H9 (cell line): ENCODE data around the gene ANAPC2. TPM values are rescaled to one million over a fixed set of nuclear protein-coding genes. Genes with fewer than 3 reads are reported as not detected.

ENCODE experiments used
- DNase-seq: peaks from one replicate; pipeline ENCODE4 v3.0.0-alpha.2; 2017
- H2AFZ ChIP-seq: one replicate; pipeline ENCODE4 v1.6.1; 2013; ENCODE audit warnings: mild to moderate bottlenecking, low read length, control low read depth, moderate library complexity
- H2AK5ac ChIP-seq: 2 replicates; pipeline ENCODE4 v1.6.1; 2013; ENCODE audit warnings: low read length, control low read depth, mixed read lengths; ENCODE audit not compliant: insufficient read length
- H2BK120ac ChIP-seq: one replicate; pipeline ENCODE4 v1.6.1; 2013; ENCODE audit warnings: low read depth, mild to moderate bottlenecking, low read length, control low read depth, inconsistent platforms; ENCODE audit not compliant: poor library complexity, severe bottlenecking
- H2BK12ac ChIP-seq: 2 replicates; pipeline ENCODE4 v1.6.1; 2013; ENCODE audit warnings: low read length, control low read depth, mixed read lengths, low read depth; ENCODE audit not compliant: insufficient read length
- H2BK15ac ChIP-seq: 2 replicates; pipeline ENCODE4 v1.6.1; 2013; ENCODE audit warnings: low read depth, low read length, control low read depth
- H2BK20ac ChIP-seq: one replicate; pipeline ENCODE4 v1.6.1; 2013; ENCODE audit warnings: low read depth, mild to moderate bottlenecking, low read length, control low read depth, inconsistent platforms; ENCODE audit not compliant: poor library complexity, severe bottlenecking
- H2BK5ac ChIP-seq: 2 replicates; pipeline ENCODE4 v1.6.1; 2013; ENCODE audit warnings: low read length, control low read depth, mixed read lengths; ENCODE audit not compliant: insufficient read length
- H3K14ac ChIP-seq: 2 replicates; pipeline ENCODE4 v1.6.1; 2013; ENCODE audit warnings: low read length, control low read depth; ENCODE audit not compliant: insufficient read depth
- H3K18ac ChIP-seq: 2 replicates; pipeline ENCODE4 v1.6.1; 2013; ENCODE audit warnings: low read depth, mild to moderate bottlenecking, mixed read lengths, low read length, control low read depth; ENCODE audit not compliant: insufficient read length
- H3K23ac ChIP-seq: 2 replicates; pipeline ENCODE4 v1.6.1; 2013; ENCODE audit warnings: low read length, control low read depth, mixed read lengths, low read depth; ENCODE audit not compliant: insufficient read length
- H3K23me2 ChIP-seq: 2 replicates; pipeline ENCODE4 v1.6.1; 2013; ENCODE audit warnings: low read depth, mild to moderate bottlenecking, mixed read lengths, low read length, control low read depth; ENCODE audit not compliant: insufficient read length, poor library complexity, severe bottlenecking
- H3K27ac ChIP-seq: 2 replicates; pipeline ENCODE4 v1.5.1; 2013; ENCODE audit warnings: low read length, control low read depth, mixed read lengths, low read depth; ENCODE audit not compliant: insufficient read length
- H3K27me3 ChIP-seq: 2 replicates; pipeline ENCODE4 v1.6.1; 2013; ENCODE audit warnings: low read length, control low read depth, inconsistent platforms; ENCODE audit not compliant: insufficient read depth
- H3K4ac ChIP-seq: 2 replicates; pipeline ENCODE4 v1.6.1; 2013; ENCODE audit warnings: low read depth, mild to moderate bottlenecking, control low read depth, inconsistent platforms, low read length, moderate library complexity
- H3K4me1 ChIP-seq: 2 replicates; pipeline ENCODE4 v1.6.1; 2013; ENCODE audit warnings: low read length, control low read depth, inconsistent platforms; ENCODE audit not compliant: insufficient read depth
- H3K4me2 ChIP-seq: 2 replicates; pipeline ENCODE4 v1.6.1; 2013; ENCODE audit warnings: low read length, control low read depth, mixed read lengths; ENCODE audit not compliant: insufficient read length, insufficient read depth
- H3K56ac ChIP-seq: 2 replicates; pipeline ENCODE4 v1.6.1; 2013; ENCODE audit warnings: low read depth, mild to moderate bottlenecking, mixed read lengths, low read length, control low read depth; ENCODE audit not compliant: insufficient read length
- H3K79me1 ChIP-seq: 2 replicates; pipeline ENCODE4 v1.6.1; 2013; ENCODE audit warnings: low read depth, mild to moderate bottlenecking, moderate library complexity, low read length, control low read depth, inconsistent platforms; ENCODE audit not compliant: insufficient read depth, poor library complexity, severe bottlenecking
- H3K79me2 ChIP-seq: 2 replicates; pipeline ENCODE4 v1.6.1; 2013; ENCODE audit warnings: low read length, control low read depth, inconsistent platforms; ENCODE audit not compliant: insufficient read depth
- H3K9ac ChIP-seq: 2 replicates; pipeline ENCODE4 v1.6.1; 2013; ENCODE audit warnings: low read length, control low read depth, mixed read lengths; ENCODE audit not compliant: insufficient read length; ENCODE audit errors: extremely low read depth
- H3K9me3 ChIP-seq: one replicate; pipeline ENCODE4 v1.6.1; 2013; ENCODE audit warnings: low read depth, low read length, inconsistent platforms; ENCODE audit not compliant: control insufficient read depth
- H3T11ph ChIP-seq: one replicate; pipeline ENCODE4 v1.6.1; 2013; ENCODE audit warnings: mild to moderate bottlenecking, low read length, control low read depth, inconsistent platforms
- H4K20me1 ChIP-seq: one replicate; pipeline ENCODE4 v1.6.1; 2013; ENCODE audit not compliant: control insufficient read depth, insufficient read length, insufficient read depth
- H4K5ac ChIP-seq: 2 replicates; pipeline ENCODE4 v1.6.1; 2013; ENCODE audit warnings: low read depth, mild to moderate bottlenecking, mixed read lengths, low read length, control low read depth; ENCODE audit not compliant: insufficient read length
- H4K8ac ChIP-seq: replicated peaks from 2 replicates; pipeline ENCODE4 v1.6.1; 2013; ENCODE audit warnings: low read length, control low read depth, mixed read lengths, low read depth; ENCODE audit not compliant: insufficient read length
- H4K91ac ChIP-seq: 2 replicates; pipeline ENCODE4 v1.6.1; 2013; ENCODE audit warnings: low read depth, mild to moderate bottlenecking, moderate library complexity, mixed read lengths, low read length, control low read depth; ENCODE audit not compliant: insufficient read length
- H3K27ac Mint-ChIP-seq, 3 experiments: 2 replicates in 2 of 3; 3 replicates in 1 of 3; pipeline ENCODE4 v1.8.0; 2020 to 2021; ENCODE audit warnings: mixed read lengths in 3 of 3, mild to moderate bottlenecking in 1 of 3, moderate library complexity in 1 of 3
- H3K27me3 Mint-ChIP-seq: 2 replicates; pipeline ENCODE4 v1.8.0; 2021; ENCODE audit warnings: low read depth, mild to moderate bottlenecking, moderate library complexity, mixed read lengths
- H3K36me3 Mint-ChIP-seq, 3 experiments: 2 replicates in 2 of 3; 3 replicates in 1 of 3; pipeline ENCODE4 v1.8.0; 2020 to 2021; ENCODE audit warnings: low read depth in 3 of 3, mixed read lengths in 3 of 3; ENCODE audit not compliant: insufficient read depth in 1 of 3
- H3K4me1 Mint-ChIP-seq, 2 experiments: 2 replicates each; pipeline ENCODE4 v1.8.0; 2020; ENCODE audit warnings: mixed read lengths in 2 of 2
- H3K4me3 Mint-ChIP-seq, 2 experiments: 2 replicates in 1 of 2; 3 replicates in 1 of 2; pipeline ENCODE4 v1.8.0; 2020 to 2021; ENCODE audit warnings: mild to moderate bottlenecking in 2 of 2, mixed read lengths in 2 of 2, moderate library complexity in 1 of 2
- H3K9me3 Mint-ChIP-seq, 2 experiments: 2 replicates in 1 of 2; 3 replicates in 1 of 2; pipeline ENCODE4 v1.8.0; 2020; ENCODE audit warnings: mild to moderate bottlenecking in 2 of 2, mixed read lengths in 2 of 2, moderate library complexity in 1 of 2
- WGBS: extraction: QIAGEN DNeasy Blood & Tissue Kit; methylation state at CpG from one replicate; pipeline ENCODE4 v1.1.7; 2013; ENCODE audit warnings: missing lambda C conversion rate, low lambda C conversion rate, mixed read lengths; ENCODE audit not compliant: insufficient read length; ENCODE audit errors: extremely low coverage; 5-methylcytosine and 5-hydroxymethylcytosine counted together
- total RNA-seq: library from RNA; stranded (reverse); gene quantifications from 2 replicates; pipeline ENCODE4 v1.2.1, GENCODE V29; 2021
- TF ChIP-seq, protein P1 (sequence below): fragments of 200-600 bp; sonication (generic); conservative IDR thresholded peaks from 3 replicates; pipeline ENCODE4 v1.8.0; 2021; ENCODE audit warnings: antibody characterized with exemption, mild to moderate bottlenecking

Gene ANAPC2
- total RNA-seq, 1 experiment from 2014 or later: 54.8 TPM

DNA sequence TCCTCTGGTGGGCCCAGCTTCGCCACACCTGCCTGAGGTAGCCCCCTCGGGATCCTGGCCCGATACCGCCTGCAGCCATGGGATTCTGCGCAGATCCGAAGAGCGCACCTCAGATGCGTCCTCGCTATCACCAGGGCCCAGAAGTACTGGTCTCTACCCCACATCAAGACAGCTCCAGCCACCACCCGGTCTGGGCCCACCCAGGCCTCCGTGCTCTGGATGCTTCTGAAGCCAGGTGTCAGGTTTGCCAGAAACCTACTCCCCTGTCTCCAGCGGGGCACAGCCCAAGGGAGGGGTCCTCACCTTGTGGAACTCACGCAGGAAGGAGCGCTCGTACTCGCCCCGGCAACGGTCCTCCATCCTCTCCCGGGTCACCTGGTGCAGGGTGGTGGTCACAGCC, 2.4 kb downstream of the ANAPC2 start:
- H3K23ac ChIP-seq: no peak overlapping the region
- H2BK12ac ChIP-seq: no peak overlapping the region
- DNase-seq: no peak
- peaks cover 10% of the 10 kb centered on the region; the same call in 1 of the 2 replicates for H3K79me2 ChIP-seq
- H3K4ac ChIP-seq: no peak overlapping the region
- H4K5ac ChIP-seq: no peak overlapping the region
- Mint-ChIP-seq H3K4me1 (peaks cover 17 to 22% of the 10 kb centered on the region in 2 experiments), H3K27ac (no peak overlapping the region), H3K9me3 (no peaks in the 10 kb centered on the region), H3K36me3 (peaks cover 10 to 59% (median 49%) of the 10 kb centered on the region in 3 experiments; a peak in 6 of 7 replicates), H3K4me3 (no peak overlapping the region), H3K27me3 (no peaks in the 10 kb centered on the region)
- H3K27me3 ChIP-seq: no peaks in the 10 kb centered on the region
- no peak overlapping the region for H4K91ac ChIP-seq
- H3K79me1 ChIP-seq: peaks cover 6% of the 10 kb centered on the region
- no peak overlapping the region for H3K14ac ChIP-seq
- no peak overlapping the region for H3K9ac ChIP-seq
- H3T11ph ChIP-seq: no peak overlapping the region
- H3K56ac ChIP-seq: no peak overlapping the region
- no peak overlapping the region for H2AK5ac ChIP-seq
- no peak overlapping the region for H2BK5ac ChIP-seq
- no peak overlapping the region for H3K18ac ChIP-seq
- H3K23me2 ChIP-seq: peaks cover 13% of the 10 kb centered on the region
- H3K27ac ChIP-seq: no peak overlapping the region
- no CpG with 5 or more reads among the region's 19 CpGs for WGBS
- no peak overlapping the region for H2BK15ac ChIP-seq
- no peak overlapping the region for H4K8ac ChIP-seq
- no peak overlapping the region for H2BK20ac ChIP-seq
- peaks cover 5% of the 10 kb centered on the region; the same call in 1 of the 2 replicates for H3K4me1 ChIP-seq
- TF ChIP-seq, protein P1, sequence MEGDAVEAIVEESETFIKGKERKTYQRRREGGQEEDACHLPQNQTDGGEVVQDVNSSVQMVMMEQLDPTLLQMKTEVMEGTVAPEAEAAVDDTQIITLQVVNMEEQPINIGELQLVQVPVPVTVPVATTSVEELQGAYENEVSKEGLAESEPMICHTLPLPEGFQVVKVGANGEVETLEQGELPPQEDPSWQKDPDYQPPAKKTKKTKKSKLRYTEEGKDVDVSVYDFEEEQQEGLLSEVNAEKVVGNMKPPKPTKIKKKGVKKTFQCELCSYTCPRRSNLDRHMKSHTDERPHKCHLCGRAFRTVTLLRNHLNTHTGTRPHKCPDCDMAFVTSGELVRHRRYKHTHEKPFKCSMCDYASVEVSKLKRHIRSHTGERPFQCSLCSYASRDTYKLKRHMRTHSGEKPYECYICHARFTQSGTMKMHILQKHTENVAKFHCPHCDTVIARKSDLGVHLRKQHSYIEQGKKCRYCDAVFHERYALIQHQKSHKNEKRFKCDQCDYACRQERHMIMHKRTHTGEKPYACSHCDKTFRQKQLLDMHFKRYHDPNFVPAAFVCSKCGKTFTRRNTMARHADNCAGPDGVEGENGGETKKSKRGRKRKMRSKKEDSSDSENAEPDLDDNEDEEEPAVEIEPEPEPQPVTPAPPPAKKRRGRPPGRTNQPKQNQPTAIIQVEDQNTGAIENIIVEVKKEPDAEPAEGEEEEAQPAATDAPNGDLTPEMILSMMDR: no peak
- no peaks in the 10 kb centered on the region for H3K9me3 ChIP-seq
- H3K4me2 ChIP-seq: no peak overlapping the region
- no peak overlapping the region for H2BK120ac ChIP-seq
- H2AFZ ChIP-seq: no peak overlapping the region
- H4K20me1 ChIP-seq: peaks cover 2% of the 10 kb centered on the region
